ENCODE measurements around the gene ANKFN1.

Gene ANKFN1

GRCh38 chr17:56290101-56290801, 137.0 kb downstream of the ANKFN1 start:
- no peak for DNase-seq

- DNase-seq, result no peak
These were observed 137.5 kb downstream of the ANKFN1 start for GRCh38 chr17:56290802-56291118.

GRCh38 chr17:56291226-56291805, 138.0 kb downstream of the ANKFN1 start:
- no peak for DNase-seq

DNA sequence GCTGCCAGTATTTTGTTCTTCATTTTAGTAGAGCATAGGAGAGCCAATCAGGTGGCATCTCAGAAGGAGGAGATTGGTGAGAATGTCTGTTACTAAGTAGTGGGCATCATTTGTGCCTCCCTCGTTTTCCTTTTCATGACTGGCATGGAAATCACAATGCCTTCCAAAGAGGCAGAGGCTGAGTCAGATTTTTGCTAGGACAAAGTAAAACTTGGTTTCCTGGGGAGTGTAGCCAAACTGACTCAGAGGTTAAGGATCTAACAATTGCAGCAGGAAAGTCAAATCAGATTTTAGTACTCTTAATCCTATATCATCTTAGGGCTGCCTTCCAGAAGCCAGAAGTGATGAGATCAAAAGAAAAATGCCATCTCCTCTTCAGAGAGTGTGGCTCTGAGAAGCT, 138.7 kb downstream of the ANKFN1 start:
- no peak for DNase-seq

DNA sequence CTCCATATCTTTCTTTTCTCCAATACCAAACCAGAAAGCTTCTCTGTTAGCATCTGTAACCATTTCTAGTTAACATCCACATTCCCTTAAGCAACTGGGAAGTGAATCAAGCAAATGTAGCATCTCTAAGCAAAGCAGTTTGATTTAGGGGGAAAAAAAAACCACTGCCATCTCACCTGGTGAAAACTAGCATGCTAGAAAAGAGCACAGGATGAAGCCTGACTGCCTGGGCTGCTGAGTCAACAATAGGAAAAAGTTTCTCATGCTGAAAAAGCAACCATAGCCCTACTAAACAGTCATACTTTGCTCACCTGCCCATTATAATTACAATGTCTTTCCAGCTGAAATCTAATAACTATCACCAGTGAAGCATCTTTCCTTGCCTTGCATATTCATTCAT, 139.3 kb downstream of the ANKFN1 start:
- no peak for DNase-seq

DNA sequence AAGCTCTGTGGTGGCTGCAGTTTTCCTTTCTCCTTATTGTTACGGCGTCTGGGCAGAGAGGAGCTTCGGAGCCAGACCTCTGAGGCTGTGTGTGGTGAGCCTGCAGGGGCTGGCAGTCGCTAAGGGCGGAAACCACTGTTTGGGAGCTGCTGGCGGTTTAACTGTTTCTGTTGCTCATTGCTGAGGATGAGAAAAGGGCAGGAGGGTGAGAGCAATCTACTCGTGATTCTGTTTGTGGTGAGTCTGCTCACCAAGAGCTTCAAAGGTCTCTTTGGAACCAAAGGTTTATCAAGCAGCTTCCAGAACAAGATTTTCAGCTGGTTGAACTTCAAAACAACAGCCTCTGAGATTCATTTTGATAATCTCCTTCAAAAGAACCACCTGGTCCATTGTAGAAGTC, 143.9 kb downstream of the ANKFN1 start:
- no peak for DNase-seq

GRCh38 chr17:56298846-56299245, 145.6 kb downstream of the ANKFN1 start:
- DNase-seq, result no peak

DNA sequence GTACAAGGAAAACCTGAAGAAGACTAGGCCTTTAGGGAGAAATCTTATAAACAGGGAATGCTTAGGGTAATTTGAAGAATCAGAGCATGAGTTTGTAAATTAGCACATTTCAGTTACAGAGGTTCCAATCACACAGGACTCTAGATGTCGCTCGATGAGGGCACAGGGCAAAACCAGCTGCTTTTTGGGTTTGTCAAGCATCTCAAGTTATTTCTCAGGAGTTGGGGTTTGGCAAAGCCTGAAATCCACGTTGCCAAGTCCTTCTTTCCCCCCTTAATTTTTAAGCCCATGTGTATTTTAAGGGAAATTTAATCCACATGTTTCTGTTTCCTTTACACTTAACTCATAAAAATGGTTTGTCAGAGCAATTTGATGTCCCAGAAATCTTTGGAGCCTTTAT, 146.9 kb downstream of the ANKFN1 start:
- no peak for DNase-seq

DNA sequence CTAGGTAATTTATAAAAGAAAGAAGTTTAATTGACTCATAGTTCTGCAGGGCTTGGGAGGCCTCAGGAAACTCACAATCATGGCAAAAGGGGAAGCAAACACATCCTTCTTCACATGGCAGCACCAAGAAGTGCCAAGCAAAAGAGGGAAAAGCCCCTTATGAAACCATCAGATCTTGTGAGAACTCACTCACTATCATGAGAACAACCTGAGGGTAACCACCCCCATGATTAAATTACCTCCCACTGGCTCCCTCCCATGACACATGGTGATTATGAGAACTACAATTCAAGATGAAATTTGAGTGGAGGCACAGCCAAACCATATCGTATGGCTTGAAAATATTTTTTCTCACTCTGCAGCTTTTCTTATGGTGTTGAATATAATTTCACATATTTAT, 151.7 kb downstream of the ANKFN1 start:
- DNase-seq, result no peak

DNA sequence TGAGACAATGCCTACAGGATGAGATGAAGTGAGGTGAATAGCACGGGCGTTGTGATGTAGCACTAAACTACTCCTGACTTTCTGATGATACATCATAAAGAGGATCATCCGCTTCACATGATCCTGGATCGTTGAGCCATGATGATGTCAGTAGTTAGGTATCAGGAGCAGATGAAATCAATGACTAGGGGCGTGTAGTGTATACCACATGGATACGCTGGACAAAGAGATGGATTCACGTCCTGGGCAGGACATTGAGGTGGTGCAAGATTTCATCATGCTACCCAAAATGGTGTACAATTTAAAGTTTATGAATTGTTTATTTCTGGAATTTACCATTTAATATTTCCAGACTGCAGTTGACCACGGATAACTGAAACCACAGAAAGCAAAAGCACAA, 156.6 kb downstream of the ANKFN1 start:
- DNase-seq, result no peak

DNA sequence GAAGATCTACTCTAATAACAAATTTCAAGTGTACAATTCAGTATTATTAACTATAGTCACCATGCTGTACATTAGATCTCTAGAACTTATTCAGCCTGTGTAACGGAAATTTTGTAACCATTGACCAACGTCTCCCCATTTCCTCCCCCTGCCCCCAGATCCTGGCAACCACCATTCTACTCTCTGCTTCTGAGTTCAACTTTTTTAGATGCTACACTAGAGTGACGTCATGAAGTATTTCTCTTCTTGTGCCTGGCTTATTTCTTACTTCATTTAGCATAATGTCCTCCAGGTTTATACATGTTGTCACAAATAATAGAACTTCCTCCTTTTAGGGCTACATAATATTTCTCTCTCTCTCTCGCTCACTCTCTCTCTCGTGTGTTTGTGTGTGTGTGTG, 157.5 kb downstream of the ANKFN1 start:
- DNase-seq, result no peak

- no peak for DNase-seq
These were observed 159.9 kb downstream of the ANKFN1 start for GRCh38 chr17:56313201-56313600.

DNA sequence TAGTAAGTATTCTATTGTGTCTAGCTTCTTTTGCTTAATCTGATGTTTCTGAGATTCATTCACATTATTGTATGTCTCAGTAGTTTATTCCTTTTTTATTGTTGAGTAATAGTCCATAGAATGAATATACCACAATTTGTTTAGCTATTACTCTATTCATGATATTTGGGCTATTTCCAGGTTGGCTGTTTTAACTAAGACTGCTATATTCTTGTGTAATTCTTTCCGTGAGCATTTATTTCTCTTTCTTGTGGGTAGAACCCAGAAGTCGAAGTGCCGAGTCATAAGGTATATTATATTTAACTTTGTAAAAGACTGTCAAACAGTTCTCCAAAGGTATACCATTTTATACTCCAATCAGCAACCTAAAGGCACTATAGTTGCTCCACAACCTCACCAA, 160.8 kb downstream of the ANKFN1 start:
- no peak for DNase-seq

GRCh38 chr17:56314984-56315602, 161.8 kb downstream of the ANKFN1 start:
- DNase-seq, result no peak

DNA sequence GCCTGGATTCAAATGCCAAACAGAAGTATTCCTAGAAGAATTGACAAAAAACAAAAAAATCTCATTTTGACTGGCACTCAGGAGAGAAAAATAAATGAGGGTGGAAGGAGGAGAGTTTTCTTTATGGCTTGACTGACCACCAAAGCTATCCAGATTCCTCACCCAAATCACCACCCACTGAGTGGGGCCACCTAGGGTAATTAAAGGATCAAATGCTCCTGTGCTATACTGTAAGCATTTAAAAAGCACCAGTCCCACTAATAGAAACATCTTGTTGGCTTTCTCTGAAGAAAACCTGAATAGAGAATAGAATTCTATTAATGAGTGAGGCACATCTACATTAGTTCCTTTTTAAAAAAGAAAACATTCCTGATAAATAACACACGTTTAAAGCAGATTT, 163.3 kb downstream of the ANKFN1 start:
- no peak for DNase-seq

DNA sequence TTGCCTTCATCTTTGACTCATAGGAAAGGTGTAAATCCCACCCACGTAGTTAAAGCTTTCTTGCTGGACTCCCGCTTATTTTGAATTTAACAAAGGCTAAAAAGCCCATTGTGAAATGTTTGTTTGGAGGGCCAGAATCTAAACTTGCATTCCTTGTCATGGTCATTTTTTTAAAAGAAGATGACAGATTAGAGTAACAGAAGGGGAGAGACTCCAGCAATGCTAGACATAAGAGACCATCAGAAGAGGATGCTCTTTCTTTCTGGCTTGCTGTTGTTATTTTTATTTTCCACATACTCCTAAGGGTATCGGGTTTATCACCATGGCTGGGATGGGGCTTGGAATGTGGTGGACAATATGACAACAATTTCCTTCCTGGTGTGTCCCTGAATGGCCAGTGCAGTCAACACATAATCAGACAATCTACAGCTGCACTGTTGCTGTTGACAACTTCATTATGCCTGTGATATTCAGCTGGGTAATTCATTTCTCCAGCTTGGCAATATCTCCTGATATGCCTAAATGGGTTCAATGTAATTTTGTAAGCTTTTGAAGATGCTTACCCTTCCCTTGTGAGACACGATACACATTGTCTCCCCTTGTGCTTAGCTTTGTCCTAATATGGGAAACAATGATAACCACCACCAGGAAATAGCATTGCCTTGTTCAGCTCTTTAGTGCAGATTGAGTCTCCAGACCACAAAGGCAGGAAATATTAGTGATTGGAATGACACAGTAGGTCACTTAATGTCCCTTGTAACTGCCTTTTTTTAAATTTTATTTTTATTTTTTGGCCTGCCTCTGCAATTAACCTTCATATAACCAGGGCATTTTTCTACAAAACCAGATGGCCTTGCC, 164.3 kb downstream of the ANKFN1 start:
- no peak for DNase-seq

DNA sequence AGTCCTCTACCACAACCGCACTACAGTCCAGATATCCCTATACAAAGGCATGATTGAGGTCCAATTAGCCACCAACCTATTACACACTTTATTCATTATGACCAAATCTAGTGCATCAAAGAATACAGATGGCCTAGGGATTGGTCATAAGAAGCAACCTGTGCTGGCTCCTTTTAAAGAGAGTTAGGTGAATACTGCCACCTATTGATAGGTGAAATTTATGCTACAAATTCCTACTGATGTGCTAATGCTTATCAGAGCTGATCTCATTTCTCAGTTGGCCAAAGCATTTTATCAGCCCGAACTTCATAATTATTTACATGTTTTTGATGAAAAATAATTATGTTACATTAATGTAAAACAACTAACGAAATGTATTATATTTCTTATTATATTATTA, 166.3 kb downstream of the ANKFN1 start:
- peak; percentile 20 to 35 for DNase-seq

- DNase-seq, result no peak
These were observed 167.2 kb downstream of the ANKFN1 start for GRCh38 chr17:56320443-56320842.

DNA sequence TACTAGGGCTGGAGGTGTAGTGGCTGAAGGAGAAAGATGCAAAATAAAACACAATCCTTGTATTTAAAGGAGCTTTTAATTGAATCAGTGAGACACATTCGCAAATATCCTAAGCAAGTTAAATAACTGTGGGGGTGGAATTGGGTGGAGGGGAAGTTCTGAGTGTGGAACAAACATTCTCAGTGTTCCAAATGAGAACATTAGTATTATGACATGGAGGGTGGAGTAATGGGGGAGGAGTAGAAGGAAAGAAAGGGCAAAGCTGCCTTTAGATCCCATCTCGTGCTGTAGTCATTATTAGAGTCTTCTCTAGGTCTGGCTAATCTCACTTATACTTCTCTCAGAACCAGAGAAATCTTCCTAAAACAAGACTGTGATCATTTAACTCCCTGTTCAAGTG, 169.7 kb downstream of the ANKFN1 start:
- DNase-seq, result no peak

DNA sequence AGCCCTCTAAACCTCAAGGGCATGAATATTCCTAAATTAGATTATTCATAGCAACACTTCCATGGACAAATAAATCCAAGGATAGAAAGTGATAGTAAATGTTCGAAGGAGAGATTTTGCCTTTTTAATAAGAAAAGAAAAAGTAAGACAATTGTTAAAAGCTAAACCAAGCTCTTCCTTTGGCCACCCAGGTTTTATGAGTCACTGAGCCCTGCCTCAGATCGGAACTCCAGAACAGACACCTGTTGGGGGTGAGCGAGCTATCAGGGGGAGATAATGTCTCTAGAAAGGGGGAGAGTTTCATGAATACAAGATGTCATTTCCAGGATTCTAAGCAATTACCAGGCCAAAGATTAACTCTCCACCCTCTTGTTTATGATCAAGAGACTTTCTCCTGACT, 171.4 kb downstream of the ANKFN1 start:
- no peak for DNase-seq

DNA sequence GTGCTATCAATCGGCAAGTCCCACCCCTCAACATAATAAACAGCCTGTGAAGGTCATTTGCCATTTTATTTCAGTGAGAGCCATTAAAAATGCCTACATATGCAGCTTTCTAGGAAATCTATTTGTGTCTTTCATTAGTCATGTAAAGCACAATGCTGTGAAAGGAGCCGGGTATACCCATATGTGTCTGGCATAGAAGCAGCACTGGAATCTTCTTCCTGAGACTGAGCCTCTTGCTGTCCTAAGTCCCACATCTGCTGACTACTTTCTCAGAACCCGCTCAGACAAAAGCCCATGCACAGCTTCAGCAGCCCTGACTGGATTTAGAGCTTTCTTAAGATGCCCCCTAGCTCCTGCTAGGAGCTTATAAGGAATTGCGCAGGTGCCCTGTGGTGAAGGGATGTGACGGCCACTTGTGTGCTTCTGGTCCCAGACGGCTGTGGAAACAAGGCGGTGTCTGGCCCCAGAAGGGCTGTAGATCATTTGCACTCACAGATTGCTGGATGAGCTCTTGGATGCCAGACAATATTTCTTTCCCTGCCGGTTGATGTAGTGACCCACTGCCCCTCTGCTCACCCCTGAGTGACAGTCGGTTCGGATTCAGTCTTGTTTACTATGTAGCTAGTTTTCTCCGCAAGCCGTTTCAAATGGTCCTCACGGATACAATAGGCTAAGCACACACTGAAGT, 172.2 kb downstream of the ANKFN1 start:
- DNase-seq, result no peak

DNA sequence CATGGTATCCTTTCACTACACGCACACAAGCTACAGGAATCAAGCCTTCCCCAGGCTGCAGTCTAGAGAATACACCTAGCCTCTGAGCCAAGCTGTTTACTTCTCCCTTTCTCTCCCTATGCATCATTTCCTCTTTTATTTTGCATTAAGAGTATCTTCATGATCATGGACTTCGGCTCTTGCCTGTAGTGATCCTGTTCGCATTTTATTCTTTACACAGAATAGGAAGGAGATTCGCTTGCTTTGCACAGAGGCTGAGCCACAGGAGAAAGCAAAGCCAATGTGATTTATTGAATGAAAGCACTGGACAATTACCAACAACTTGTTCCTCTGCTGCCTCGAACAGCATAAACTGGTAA, 172.7 kb downstream of the ANKFN1 start:
- no peak for DNase-seq

GRCh38 chr17:56347639-56348038, 194.4 kb downstream of the ANKFN1 start:
- DNase-seq, result no peak
